GM19328 (cell line): ENCODE measurements around the gene IDH1.
"Not testable (repeated sequence)": the region's sequence is repeated elsewhere in the genome, so short reads cannot be mapped to it uniquely, and the experiment has no call there.

Experiments
- ATAC-seq: cut with Tn5 transposase; IDR thresholded peaks from one replicate; pipeline ENCODE4 v1.9.1; 2021; ENCODE audit warnings: mild to moderate bottlenecking, moderate library complexity; ENCODE audit not compliant: unreplicated experiment

IDH1 gene

GRCh38 chr2:208222351-208222750 is 32.5 kb downstream of the IDH1 start:
- ATAC-seq, result no peak

DNA sequence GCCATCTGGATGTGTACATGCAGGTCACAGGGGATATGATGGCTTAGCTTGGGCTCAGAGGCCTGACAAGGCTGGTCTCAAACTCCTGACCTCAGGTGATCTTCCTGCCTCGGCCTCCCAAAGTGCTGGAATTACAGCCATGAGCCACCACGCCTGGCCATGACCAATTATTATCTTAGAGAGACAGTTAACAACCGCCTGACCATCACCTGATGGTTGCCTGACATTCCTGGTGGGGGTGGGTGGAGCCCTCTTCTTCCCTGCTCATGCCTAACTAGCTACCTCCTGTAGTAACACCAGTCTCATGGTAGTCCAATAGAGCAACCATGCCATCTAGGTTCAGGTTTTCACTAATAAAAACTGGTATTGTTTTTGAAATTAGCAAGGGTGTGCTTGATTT is 33.0 kb downstream of the IDH1 start:
- not testable (repeated sequence) for ATAC-seq

GRCh38 chr2:208210688-208211451 is 44.0 kb downstream of the IDH1 start:
- no peak for ATAC-seq

- no peak for ATAC-seq
Observed at GRCh38 chr2:208208335-208209085, 46.4 kb downstream of the IDH1 start.

GRCh38 chr2:208207769-208208168 is 47.1 kb downstream of the IDH1 start:
- ATAC-seq, result no peak

DNA sequence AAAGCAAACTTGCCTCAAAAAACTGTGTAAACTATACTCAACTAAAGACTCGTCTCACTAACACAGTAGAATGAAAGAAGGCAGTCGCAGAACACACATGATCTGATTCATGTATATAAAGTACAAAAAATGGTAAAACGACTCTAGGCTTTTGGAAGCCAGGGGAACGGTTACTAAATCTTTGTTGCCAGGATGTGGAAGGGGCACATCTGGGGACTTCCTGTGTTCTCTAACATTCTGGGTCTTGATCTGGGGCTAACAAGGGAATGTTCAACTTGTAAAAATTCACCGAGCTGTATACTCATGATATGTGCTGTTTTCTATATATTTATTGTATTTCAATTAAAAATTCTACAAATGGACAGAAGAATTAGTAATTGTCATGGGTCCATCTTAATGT is 50.7 kb downstream of the IDH1 start:
- ATAC-seq, result no peak

DNA sequence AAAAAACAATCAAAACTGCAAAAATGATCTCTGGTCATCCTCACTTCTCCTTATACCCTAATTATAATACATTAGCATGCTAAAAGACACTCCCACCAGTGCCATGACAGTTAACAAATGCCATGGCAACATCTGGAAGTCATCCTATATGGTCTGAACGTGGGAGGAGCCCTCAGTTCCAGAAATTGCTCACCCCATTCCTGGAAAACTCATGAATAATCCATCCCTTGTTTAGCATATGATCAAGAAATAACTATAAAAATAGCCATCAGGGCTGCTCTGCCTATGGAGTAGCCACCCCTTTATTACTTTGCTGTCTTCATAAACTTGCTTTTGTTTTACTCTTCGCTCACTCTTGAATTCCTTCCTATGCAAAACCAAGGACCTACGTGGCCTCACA is 59.3 kb downstream of the IDH1 start:
- ATAC-seq, result no peak

GRCh38 chr2:208192611-208193236 is 62.1 kb downstream of the IDH1 start:
- ATAC-seq, result no peak

- ATAC-seq, result no peak
Observed at GRCh38 chr2:208189810-208190503, 64.9 kb downstream of the IDH1 start, which contains the start of gene C2orf80. Gene C2orf80, minus strand, starts transcription at chr2:208190030. Its CDS starts 3,044 bp downstream, at chr2:208186986.

- no peak for ATAC-seq
Observed at GRCh38 chr2:208189069-208189809, 65.6 kb downstream of the IDH1 start.

DNA sequence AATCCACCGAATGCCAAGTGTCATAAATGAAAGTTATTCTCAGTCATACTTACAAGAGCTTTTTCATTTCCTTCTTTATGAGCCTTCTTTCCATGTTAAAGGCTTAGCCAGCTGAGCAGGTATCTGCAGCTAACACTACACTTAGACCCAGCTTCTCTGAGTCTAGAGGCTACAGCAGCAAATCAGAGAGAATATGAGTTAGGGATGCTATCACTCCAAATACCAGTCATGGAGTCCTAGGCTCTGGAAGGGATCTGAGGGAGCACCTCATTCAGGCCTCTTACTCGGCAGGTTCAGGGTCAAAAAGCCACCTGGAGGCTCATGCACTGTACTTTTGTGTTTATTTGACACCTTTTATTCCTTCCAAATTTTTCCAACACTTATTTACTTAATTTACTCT is 68.0 kb downstream of the IDH1 start:
- ATAC-seq, result no peak

GRCh38 chr2:208186465-208186864 is 68.4 kb downstream of the IDH1 start:
- no peak for ATAC-seq
